HCT116 (cell line): ENCODE data around the gene POLR2H. TPM values are rescaled to one million over a fixed set of nuclear protein-coding genes. Genes with fewer than 3 reads are reported as not detected.
A peak's percentile ranks its signal among the peaks of the same experiment; 100 is the strongest.

ENCODE experiments used
- ATAC-seq: fragments of 200-7000 bp; cut with Tn5 transposase; 2 replicates; pipeline ENCODE4 v1.9.1; 2020; ENCODE audit warnings: mild to moderate bottlenecking, moderate library complexity
- BruUV-seq: library from RNA; stranded (reverse); fragments of 400-500 nt; replicated peaks from 2 replicates; lab custom pipeline; 2021; lab: Mats Ljungman, UMichigan
- CTCF ChIA-PET: fragments of 300-600 bp; sonication (Branson Sonifier 250); formaldehyde crosslinking; loops from one replicate; lab custom pipeline; 2021; ENCODE audit warnings: antibody characterized with exemption; lab: Charles Lee
- POLR2A ChIA-PET: fragments of 300-600, 350-600 bp; sonication (Branson Sonifier 250); formaldehyde crosslinking; loops from one replicate; lab custom pipeline; 2021; ENCODE audit warnings: antibody characterized with exemption; lab: Charles Lee
- RAD21 ChIA-PET, 2 experiments: fragments of 300-600 bp; sonication (Branson Sonifier 250); formaldehyde crosslinking; loops; one replicate each; lab custom pipeline; 2023; ENCODE audit warnings: low total read pairs in 2 of 2; ENCODE audit not compliant: uncharacterized antibody in 2 of 2, unreplicated experiment in 2 of 2, low non-redundant PET in 1 of 2; lab: Charles Lee
- DNase-seq: peaks from one replicate; pipeline ENCODE4 v3.0.0-alpha.2; 2010; ENCODE audit warnings: low read depth, low spot score
- H2AFZ ChIP-seq: fragments of 200-600 bp; shearing (Covaris generic), sonication (generic); 2 replicates; pipeline ENCODE4 v1.6.1; 2017; ENCODE audit warnings: low read depth, mixed run types, mixed read lengths, antibody characterized with exemption, low read length; ENCODE audit not compliant: poor library complexity, severe bottlenecking
- H3K27ac ChIP-seq: 2 replicates; pipeline ENCODE4 v1.5.1; 2012; ENCODE audit warnings: low read depth, low read length
- H3K27me3 ChIP-seq: fragments of 200-600 bp; sonication (generic); 2 replicates; pipeline ENCODE4 v1.6.1; 2016; ENCODE audit warnings: mixed run types, low read length, mixed read lengths; ENCODE audit not compliant: insufficient read depth
- H3K36me3 ChIP-seq, 2 experiments: fragments of 200-500 bp in 1 of 2; fragments of 200-600 bp in 1 of 2; sonication (Bioruptor generic) in 1 of 2; sonication (generic) in 1 of 2; 2 replicates each; pipeline versions ENCODE4 v1.5.1 to v1.6.1; 2014 to 2016; ENCODE audit warnings: low read length in 2 of 2, inconsistent platforms in 1 of 2, mixed read lengths in 1 of 2, mixed run types in 1 of 2; ENCODE audit not compliant: insufficient read depth in 2 of 2, control insufficient read depth in 1 of 2
- H3K4me1 ChIP-seq, 2 experiments: fragments of 200-600 bp in 1 of 2; sonication (generic) in 1 of 2; 2 replicates each; pipeline versions ENCODE4 v1.5.1 to v1.6.1; 2012 to 2017; ENCODE audit warnings: low read length in 2 of 2, inconsistent platforms in 1 of 2, mild to moderate bottlenecking in 1 of 2, mixed read lengths in 1 of 2, mixed run types in 1 of 2, moderate library complexity in 1 of 2; ENCODE audit not compliant: insufficient read depth in 2 of 2, control insufficient read depth in 1 of 2
- H3K4me2 ChIP-seq: fragments of 200-600 bp; sonication (generic); 2 replicates; pipeline ENCODE4 v1.6.1; 2017; ENCODE audit warnings: mixed run types, low read length, mixed read lengths
- H3K4me3 ChIP-seq, 2 experiments: fragments of 200-600 bp in 1 of 2; sonication (generic) in 1 of 2; replicated peaks in 1 of 2; 2 replicates each; pipeline ENCODE4 v1.5.1; 2011 to 2016; ENCODE audit warnings: low read length in 2 of 2, control low read depth in 1 of 2, low read depth in 1 of 2, mild to moderate bottlenecking in 1 of 2, mixed read lengths in 1 of 2, mixed run types in 1 of 2
- H3K79me2 ChIP-seq: fragments of 200-600 bp; sonication (generic); 2 replicates; pipeline ENCODE4 v1.6.1; 2017; ENCODE audit warnings: mild to moderate bottlenecking, mixed run types, low read length, moderate library complexity, mixed read lengths; ENCODE audit not compliant: insufficient read depth
- H3K9ac ChIP-seq: fragments of 200-600 bp; sonication (generic); 2 replicates; pipeline ENCODE4 v1.6.1; 2016; ENCODE audit warnings: low read length, mixed read lengths
- H3K9me2 ChIP-seq: fragments of 200-600 bp; sonication (generic), shearing (Covaris generic); 2 replicates; pipeline ENCODE4 v1.6.1; 2017; ENCODE audit warnings: mixed run types, mild to moderate bottlenecking, moderate library complexity; ENCODE audit not compliant: insufficient read depth
- H3K9me3 ChIP-seq, 2 experiments: fragments of 200-500 bp in 1 of 2; fragments of 200-600 bp in 1 of 2; sonication (Bioruptor generic) in 1 of 2; sonication (generic) in 1 of 2; 2 replicates each; pipeline ENCODE4 v1.6.1; 2014 to 2017; ENCODE audit warnings: low read length in 2 of 2, mixed read lengths in 2 of 2, inconsistent platforms in 1 of 2, low read depth in 1 of 2, mild to moderate bottlenecking in 1 of 2, mixed run types in 1 of 2, moderate library complexity in 1 of 2; ENCODE audit not compliant: control insufficient read depth in 1 of 2, insufficient read depth in 1 of 2
- H4K20me1 ChIP-seq: fragments of 200-600 bp; sonication (generic), shearing (Covaris generic); 2 replicates; pipeline ENCODE4 v1.6.1; 2017; ENCODE audit warnings: mixed run types, mild to moderate bottlenecking, moderate library complexity; ENCODE audit not compliant: insufficient read depth
- CEBPB ChIP-seq: IDR thresholded peaks from 2 replicates; pipeline ENCODE4 v1.6.1; 2012; ENCODE audit warnings: low read depth
- EGR1 ChIP-seq: IDR thresholded peaks from 2 replicates; pipeline ENCODE4 v1.6.1; 2012; ENCODE audit warnings: low read depth
- EZH2phosphoT487 ChIP-seq: fragments of 200-600 bp; IDR thresholded peaks from 2 replicates; pipeline ENCODE4 v1.6.1; 2018; ENCODE audit warnings: antibody characterized with exemption, borderline replicate concordance
- FOSL1 ChIP-seq: IDR thresholded peaks from 2 replicates; pipeline ENCODE4 v1.6.1; 2012; ENCODE audit warnings: low read depth
- JUND ChIP-seq: IDR thresholded peaks from 2 replicates; pipeline ENCODE4 v1.6.1; 2012
- MAX ChIP-seq: IDR thresholded peaks from 2 replicates; pipeline ENCODE4 v1.6.1; 2012
- RAD21 ChIP-seq: IDR thresholded peaks from 2 replicates; pipeline ENCODE4 v1.6.1; 2012; ENCODE audit warnings: low read depth, mild to moderate bottlenecking
- SP1 ChIP-seq: IDR thresholded peaks from 2 replicates; pipeline ENCODE4 v1.6.1; 2012; ENCODE audit warnings: low read depth
- SRF ChIP-seq: IDR thresholded peaks from 2 replicates; pipeline ENCODE4 v1.6.1; 2012; ENCODE audit warnings: low read depth
- YY1 ChIP-seq: IDR thresholded peaks from 2 replicates; pipeline ENCODE4 v1.6.1; 2011; ENCODE audit warnings: low read length, low read depth, moderate library complexity, mild to moderate bottlenecking; ENCODE audit not compliant: insufficient replicate concordance; ENCODE audit errors: extremely low read depth
- ZFX ChIP-seq: fragments of 450-650 bp; IDR thresholded peaks from 2 replicates; pipeline ENCODE4 v1.6.1; 2017
- ZNF274 ChIP-seq: fragments of 200-500 bp; sonication (Bioruptor generic); IDR thresholded peaks from 2 replicates; pipeline ENCODE4 v1.6.1; 2014; ENCODE audit warnings: mild to moderate bottlenecking, low read depth, low read length, inconsistent platforms
- intact Hi-C: fragments of 100-400 bp; cut with micrococcal nuclease; formaldehyde crosslinking; loops from 2 replicates; pipeline ENCODE4 v1.10.0; 2022
- total RNA-seq: library from RNA; stranded (reverse); gene quantifications from one replicate; pipeline ENCODE4 v1.2.1, GENCODE V29; 2021; ENCODE audit not compliant: unreplicated experiment
- TF ChIP-seq, protein P1 (sequence below), 3 experiments: fragments of 200-600 bp in 1 of 3; sonication (generic) in 1 of 3; IDR thresholded peaks in 2 of 3; conservative IDR thresholded peaks in 1 of 3; 2 replicates each; pipeline ENCODE4 v1.5.1; 2012 to 2017; ENCODE audit warnings: low read depth in 2 of 3, low read length in 2 of 3, antibody characterized with exemption in 1 of 3, borderline replicate concordance in 1 of 3, control low read depth in 1 of 3, mild to moderate bottlenecking in 1 of 3, mixed read lengths in 1 of 3, mixed run types in 1 of 3, moderate library complexity in 1 of 3; ENCODE audit not compliant: insufficient read depth in 1 of 3
- TF ChIP-seq, protein P2 (sequence below): IDR thresholded peaks from 2 replicates; pipeline ENCODE4 v1.6.1; 2011; ENCODE audit warnings: mild to moderate bottlenecking, low read length, moderate library complexity; ENCODE audit not compliant: insufficient replicate concordance; ENCODE audit errors: extremely low read depth

Gene POLR2H
- total RNA-seq, 1 experiment from 2014 or later: 156 TPM

GRCh38 chr3:184359610-184360009 lies 1.9 kb upstream of the POLR2H start:
- no peaks in the 10 kb centered on the region for H3K27me3 ChIP-seq
- intact Hi-C loops: no loop called here
- H3K9me3 ChIP-seq: no peaks in the 10 kb centered on the region
- no peak overlapping the region for H3K4me2 ChIP-seq
- peaks cover 7 to 27% of the 10 kb centered on the region in 2 experiments for H3K4me1 ChIP-seq
- no peak overlapping the region for H2AFZ ChIP-seq
- ChIA-PET CTCF (no interaction called here), POLR2A (interaction anchor here (0.6 to 1.5 kb wide), 2 partner anchors 13 to 1371 kb away, joined by 3 to 4 read pairs; no protein-coding TSS in a partner anchor)
- ATAC-seq: no peak
- no peak overlapping the region for H3K4me3 ChIP-seq
- H3K9ac ChIP-seq: no peak overlapping the region
- no peak for TF ChIP-seq MAX
- no peak for TF ChIP-seq SP1
- TF ChIP-seq RAD21: no peak
- TF ChIP-seq CEBPB: no peak
- TF ChIP-seq SRF: no peak
- TF ChIP-seq EZH2phosphoT487: no peak
- TF ChIP-seq YY1: no peak
- TF ChIP-seq, all 23 proteins: peak for 0
- RAD21 ChIA-PET: no interaction called here
- no peak for DNase-seq
- peaks cover 28% of the 10 kb centered on the region for H3K79me2 ChIP-seq
- peaks cover 18 to 20% of the 10 kb centered on the region in 2 experiments; a peak in 3 of 4 replicates for H3K36me3 ChIP-seq
- no peak overlapping the region for H3K27ac ChIP-seq
- H4K20me1 ChIP-seq: no peaks in the 10 kb centered on the region
- BruUV-seq: no TSS peak
- no peaks in the 10 kb centered on the region for H3K9me2 ChIP-seq

DNA sequence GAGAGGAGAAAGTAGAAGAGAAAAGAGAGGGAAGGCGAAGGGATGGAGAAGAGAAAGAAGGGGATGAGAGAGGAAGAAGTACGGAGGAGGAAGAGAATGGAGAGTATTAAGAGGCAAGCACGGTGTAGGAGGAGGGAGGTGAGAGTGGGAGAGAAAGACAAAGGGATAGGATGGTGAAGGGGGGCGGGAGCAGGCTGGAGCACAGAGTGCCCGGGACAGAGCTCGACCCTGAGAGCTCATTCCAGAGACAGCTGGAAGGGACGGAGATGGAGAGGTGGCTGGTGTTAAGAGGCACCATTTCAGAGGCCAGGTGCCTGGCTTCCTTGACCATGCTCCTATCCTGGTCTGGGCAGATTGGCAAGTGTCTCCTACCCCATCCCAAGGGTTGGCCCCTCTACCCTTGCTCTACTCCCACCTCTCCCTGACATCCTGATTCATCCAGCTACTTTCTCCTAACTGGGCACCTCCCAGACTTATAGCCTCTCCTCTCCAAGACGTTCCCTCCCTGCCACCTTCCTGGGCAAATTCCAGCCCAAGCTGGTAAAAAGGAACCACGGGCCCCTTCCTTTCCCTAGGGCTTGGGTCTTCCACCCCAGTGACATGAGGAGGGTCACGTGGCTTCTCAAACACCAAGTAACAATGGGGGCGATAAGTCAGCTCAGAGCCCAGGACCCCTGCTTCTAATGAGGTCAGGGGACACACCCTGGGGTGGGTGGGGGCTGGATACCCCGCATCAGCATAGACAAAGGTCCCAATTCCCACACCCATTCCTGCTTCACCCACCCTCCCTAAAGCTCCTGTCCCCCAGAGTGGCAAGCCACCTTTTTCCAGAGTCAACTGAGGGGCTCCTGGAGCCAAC lies 1.2 kb upstream of the POLR2H start:
- H3K9me2 ChIP-seq: no peaks in the 10 kb centered on the region
- no peaks in the 10 kb centered on the region for H3K9me3 ChIP-seq
- H3K27me3 ChIP-seq: no peaks in the 10 kb centered on the region
- H3K4me1 ChIP-seq: peaks cover 9 to 25% of the 10 kb centered on the region in 2 experiments
- BruUV-seq: no TSS peak
- ChIA-PET CTCF (interaction anchor here (0.6 to 1.4 kb wide), 2 partner anchors 11 to 892 kb away, joined by 3 read pairs; no protein-coding TSS in a partner anchor), RAD21 (no interaction called here), POLR2A (interaction anchor here (0.9 to 1.9 kb wide), 2 partner anchors 15 to 154 kb away, joined by 3 to 5 read pairs; no protein-coding TSS in a partner anchor)
- H2AFZ ChIP-seq: no peak overlapping the region
- intact Hi-C loops: no loop called here
- H3K79me2 ChIP-seq: peaks cover 35% of the 10 kb centered on the region
- no peak for ATAC-seq
- no peak for DNase-seq
- peak overlapping the region; percentile 96 for H3K27ac ChIP-seq
- H3K36me3 ChIP-seq: peaks cover 21% of the 10 kb centered on the region in 2 experiments; a peak in 3 of 4 replicates
- peak overlapping the region; percentile 99 for H3K9ac ChIP-seq
- H4K20me1 ChIP-seq: no peaks in the 10 kb centered on the region
- H3K4me2 ChIP-seq: peak overlapping the region; percentile 99
- H3K4me3 ChIP-seq: peak overlapping the region; percentile 95 to 96
- no peak for TF ChIP-seq YY1
- TF ChIP-seq MAX: no peak
- TF ChIP-seq EZH2phosphoT487: no peak
- TF ChIP-seq, protein P1, sequence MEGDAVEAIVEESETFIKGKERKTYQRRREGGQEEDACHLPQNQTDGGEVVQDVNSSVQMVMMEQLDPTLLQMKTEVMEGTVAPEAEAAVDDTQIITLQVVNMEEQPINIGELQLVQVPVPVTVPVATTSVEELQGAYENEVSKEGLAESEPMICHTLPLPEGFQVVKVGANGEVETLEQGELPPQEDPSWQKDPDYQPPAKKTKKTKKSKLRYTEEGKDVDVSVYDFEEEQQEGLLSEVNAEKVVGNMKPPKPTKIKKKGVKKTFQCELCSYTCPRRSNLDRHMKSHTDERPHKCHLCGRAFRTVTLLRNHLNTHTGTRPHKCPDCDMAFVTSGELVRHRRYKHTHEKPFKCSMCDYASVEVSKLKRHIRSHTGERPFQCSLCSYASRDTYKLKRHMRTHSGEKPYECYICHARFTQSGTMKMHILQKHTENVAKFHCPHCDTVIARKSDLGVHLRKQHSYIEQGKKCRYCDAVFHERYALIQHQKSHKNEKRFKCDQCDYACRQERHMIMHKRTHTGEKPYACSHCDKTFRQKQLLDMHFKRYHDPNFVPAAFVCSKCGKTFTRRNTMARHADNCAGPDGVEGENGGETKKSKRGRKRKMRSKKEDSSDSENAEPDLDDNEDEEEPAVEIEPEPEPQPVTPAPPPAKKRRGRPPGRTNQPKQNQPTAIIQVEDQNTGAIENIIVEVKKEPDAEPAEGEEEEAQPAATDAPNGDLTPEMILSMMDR (IDR thresholded peaks at IDR 0.05 in 2 of 3, conservative IDR thresholded peaks at IDR 0.05 in 1 of 3; ENCODE audit: borderline replicate concordance in 1 of 3, insufficient read depth in 1 of 3, low read depth in 2 of 3, low read length in 2 of 3): no peak
- no peak for TF ChIP-seq SP1
- no peak for TF ChIP-seq JUND
- TF ChIP-seq, protein P2, sequence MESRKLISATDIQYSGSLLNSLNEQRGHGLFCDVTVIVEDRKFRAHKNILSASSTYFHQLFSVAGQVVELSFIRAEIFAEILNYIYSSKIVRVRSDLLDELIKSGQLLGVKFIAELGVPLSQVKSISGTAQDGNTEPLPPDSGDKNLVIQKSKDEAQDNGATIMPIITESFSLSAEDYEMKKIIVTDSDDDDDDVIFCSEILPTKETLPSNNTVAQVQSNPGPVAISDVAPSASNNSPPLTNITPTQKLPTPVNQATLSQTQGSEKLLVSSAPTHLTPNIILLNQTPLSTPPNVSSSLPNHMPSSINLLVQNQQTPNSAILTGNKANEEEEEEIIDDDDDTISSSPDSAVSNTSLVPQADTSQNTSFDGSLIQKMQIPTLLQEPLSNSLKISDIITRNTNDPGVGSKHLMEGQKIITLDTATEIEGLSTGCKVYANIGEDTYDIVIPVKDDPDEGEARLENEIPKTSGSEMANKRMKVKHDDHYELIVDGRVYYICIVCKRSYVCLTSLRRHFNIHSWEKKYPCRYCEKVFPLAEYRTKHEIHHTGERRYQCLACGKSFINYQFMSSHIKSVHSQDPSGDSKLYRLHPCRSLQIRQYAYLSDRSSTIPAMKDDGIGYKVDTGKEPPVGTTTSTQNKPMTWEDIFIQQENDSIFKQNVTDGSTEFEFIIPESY: no peak
- TF ChIP-seq EGR1: no peak
- TF ChIP-seq ZFX: no peak
- no peak for TF ChIP-seq ZNF274
- no peak for TF ChIP-seq FOSL1
